Measurements from ENCODE around the gene TNFRSF18.

- TF ChIP-seq CTCF (IDR thresholded peaks at IDR 0.05; ENCODE audit: low read depth, low read length, poor library complexity, severe bottlenecking): no peak
- no peak for TF ChIP-seq EZH2phosphoT487 (IDR thresholded peaks at IDR 0.05; ENCODE audit: borderline replicate concordance, low read length)
Observed at GRCh38 chr1:1233567-1233892, 27.1 kb upstream of the TNFRSF18 start.

Data from DOHH2 (cell line).